CD4-positive, alpha-beta T cell treated with Interleukin-4 for 4 hours (primary cell): ENCODE measurements around the gene ARL8A.
"Not testable (repeated sequence)": the region's sequence is repeated elsewhere in the genome, so short reads cannot be mapped to it uniquely, and the experiment has no call there.

Experiments
- DNase-seq: peaks from one replicate; pipeline ENCODE4 v3.0.0-alpha.2; 2020

The ARL8A gene

GRCh38 chr1:202172015-202172355 lies 27.4 kb upstream of the ARL8A start:
- DNase-seq, result no peak

GRCh38 chr1:202171292-202172014 lies 26.9 kb upstream of the ARL8A start:
- DNase-seq, result no peak

- DNase-seq, result no peak
These were observed 26.2 kb upstream of the ARL8A start for GRCh38 chr1:202170726-202171125.

GRCh38 chr1:202168861-202169260 lies 24.3 kb upstream of the ARL8A start:
- no peak for DNase-seq

- DNase-seq, result no peak
These were observed 23.3 kb upstream of the ARL8A start for GRCh38 chr1:202167708-202168415.

GRCh38 chr1:202167054-202167453 lies 22.5 kb upstream of the ARL8A start:
- not testable (repeated sequence) for DNase-seq

- DNase-seq, result no peak
These were observed 21.7 kb upstream of the ARL8A start for GRCh38 chr1:202165942-202166843.

- no peak for DNase-seq
These were observed 20.9 kb upstream of the ARL8A start for GRCh38 chr1:202165267-202165941.

- DNase-seq, result peak; percentile 83
These were observed 19.9 kb upstream of the ARL8A start for GRCh38 chr1:202164271-202165037.

- no peak for DNase-seq
These were observed 19.0 kb upstream of the ARL8A start for GRCh38 chr1:202163281-202164270.

GRCh38 chr1:202162418-202163280 lies 18.1 kb upstream of the ARL8A start:
- DNase-seq, result peak; percentile 36

GRCh38 chr1:202162047-202162417 lies 17.5 kb upstream of the ARL8A start:
- peak; percentile 41 for DNase-seq

- DNase-seq, result no peak
These were observed 16.9 kb upstream of the ARL8A start for GRCh38 chr1:202161151-202162046.

GRCh38 chr1:202160377-202160940 lies 15.9 kb upstream of the ARL8A start, which contains the start of gene PTPN7:
Gene PTPN7 (minus strand): TSS chr1:202160602. CDS start chr1:202159402, 1,200 bp downstream.
- peak; percentile 75 for DNase-seq

- DNase-seq, result peak; percentile 54
These were observed 15.2 kb upstream of the ARL8A start for GRCh38 chr1:202159534-202160371.

- no peak for DNase-seq
These were observed 14.4 kb upstream of the ARL8A start for GRCh38 chr1:202158810-202159533.

GRCh38 chr1:202157945-202158344 lies 13.4 kb upstream of the ARL8A start:
- DNase-seq, result no peak
